ENCODE data around the gene NUAK1.

Gene NUAK1

DNA sequence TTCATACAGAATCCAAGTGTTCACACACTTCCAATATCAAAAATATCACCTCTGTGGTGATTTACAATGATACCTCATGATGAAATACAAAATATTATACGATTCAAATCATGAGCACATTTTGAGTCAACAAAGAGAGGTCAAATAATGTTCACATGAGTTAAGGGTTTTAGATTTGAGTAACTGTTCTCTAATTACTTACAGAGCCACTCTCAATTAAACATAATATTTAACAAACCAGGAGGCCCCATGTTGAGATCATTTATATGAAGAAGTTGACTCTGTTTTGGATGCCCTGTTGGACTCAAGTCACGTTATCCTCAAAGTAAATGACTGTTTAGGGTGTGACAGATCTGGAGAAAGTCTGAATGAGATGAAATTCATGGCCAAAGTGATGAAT lies 53.5 kb downstream of the NUAK1 start:
- no peak overlapping the region for H3K4me3 ChIP-seq (ENCODE audit: control insufficient read depth, low read depth, low read length)
- TF ChIP-seq CTCF (conservative IDR thresholded peaks at IDR 0.05; ENCODE audit: control insufficient read depth, insufficient read depth, low read depth, low read length), result no peak
- no peak for DNase-seq (ENCODE audit: low read depth)

GRCh38 chr12:106084759-106085158 lies 54.0 kb downstream of the NUAK1 start:
- no peak for DNase-seq (ENCODE audit: low read depth)
- no peak for TF ChIP-seq CTCF (conservative IDR thresholded peaks at IDR 0.05; ENCODE audit: control insufficient read depth, insufficient read depth, low read depth, low read length)
- no peak overlapping the region for H3K4me3 ChIP-seq (ENCODE audit: control insufficient read depth, low read depth, low read length)

DNA sequence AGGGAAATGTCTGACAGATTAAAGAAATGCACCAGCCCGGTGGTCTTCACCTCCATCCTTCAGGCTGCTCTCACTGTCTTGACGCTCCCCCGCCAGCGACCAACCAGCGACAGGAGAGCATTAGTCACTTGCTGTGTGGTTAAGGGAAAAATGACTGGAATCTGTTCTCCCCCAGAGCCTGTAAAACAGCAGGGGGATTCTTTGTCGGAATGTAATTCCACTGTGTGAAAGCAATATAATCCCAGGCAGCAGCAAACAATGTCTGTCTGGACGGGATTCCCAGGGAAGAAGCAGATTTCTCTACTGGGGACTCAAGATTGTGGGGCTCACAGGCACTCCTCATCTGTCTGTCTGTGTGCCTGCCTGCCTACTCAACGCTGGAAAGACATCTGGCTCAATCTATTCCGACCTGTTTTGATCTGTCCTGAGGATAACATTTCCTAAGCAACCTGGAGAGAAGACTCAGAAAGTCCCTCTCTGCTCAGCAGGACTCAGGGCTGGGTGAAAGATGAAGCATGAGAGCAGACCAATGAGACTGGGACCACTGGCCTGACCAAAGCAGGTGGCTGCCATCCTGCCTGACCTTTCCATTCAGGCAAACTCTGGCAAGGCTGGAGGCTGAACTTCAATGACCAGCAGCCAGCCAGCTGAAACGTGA lies 54.6 kb downstream of the NUAK1 start:
- no peak for TF ChIP-seq CTCF (conservative IDR thresholded peaks at IDR 0.05; ENCODE audit: control insufficient read depth, insufficient read depth, low read depth, low read length)
- peak; percentile 44 for DNase-seq (ENCODE audit: low read depth)

GRCh38 chr12:106082216-106083175 lies 56.3 kb downstream of the NUAK1 start:
- no peak for DNase-seq (ENCODE audit: low read depth)
- no peak for TF ChIP-seq CTCF (conservative IDR thresholded peaks at IDR 0.05; ENCODE audit: control insufficient read depth, insufficient read depth, low read depth, low read length)
- no peak overlapping the region for H3K4me3 ChIP-seq (ENCODE audit: control insufficient read depth, low read depth, low read length)

More for the DNA sequence above, 54.6 kb downstream of the NUAK1 start:
- no peak overlapping the region for H3K4me3 ChIP-seq (ENCODE audit: control insufficient read depth, low read depth, low read length)

DNA sequence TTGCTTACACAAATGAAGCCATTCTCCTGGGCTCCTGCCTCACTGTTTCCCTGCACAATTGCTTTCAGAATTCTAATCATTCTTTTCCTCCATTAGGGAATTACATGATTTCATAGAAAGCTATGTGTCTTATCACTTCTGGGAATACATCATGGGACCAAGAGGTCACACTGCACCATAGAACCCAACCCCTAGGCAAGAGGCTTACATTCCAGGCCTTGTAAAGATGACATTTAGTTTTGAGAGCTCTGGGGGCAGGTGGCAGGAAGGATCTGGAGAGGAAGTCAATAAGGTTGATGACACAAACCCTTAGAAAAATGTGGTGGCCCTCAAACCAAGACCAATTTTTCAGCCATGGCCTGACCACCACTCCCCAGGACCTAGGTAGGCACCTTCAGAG lies 57.1 kb downstream of the NUAK1 start:
- DNase-seq (ENCODE audit: low read depth), result no peak
- no peak overlapping the region for H3K4me3 ChIP-seq (ENCODE audit: control insufficient read depth, low read depth, low read length)
- no peak for TF ChIP-seq CTCF (conservative IDR thresholded peaks at IDR 0.05; ENCODE audit: control insufficient read depth, insufficient read depth, low read depth, low read length)

GRCh38 chr12:106080791-106081170 lies 58.0 kb downstream of the NUAK1 start:
- TF ChIP-seq CTCF (conservative IDR thresholded peaks at IDR 0.05; ENCODE audit: control insufficient read depth, insufficient read depth, low read depth, low read length), result no peak
- DNase-seq (ENCODE audit: low read depth), result no peak
- no peak overlapping the region for H3K4me3 ChIP-seq (ENCODE audit: control insufficient read depth, low read depth, low read length)

Data from fibroblast of mammary gland (primary cell).